ENCODE data around the gene CEP97.
A peak's percentile ranks its signal among the peaks of the same experiment; 100 is the strongest.

The CEP97 gene

GRCh38 chr3:101803173-101803782, 78.9 kb downstream of the CEP97 start:
- Histone ChIP-seq H3K9me3 (ENCODE audit: insufficient read depth, low read length, severe bottlenecking) (no peaks in the 10 kb centered on the region), H3K4me3 (ENCODE audit: low read depth in 1 of 2, low read length in 2 of 2) (no peak overlapping the region), H3K79me2 (ENCODE audit: insufficient read depth, low read length) (0 out of 2 replicates have a peak, but pooled peaks cover 4% of the 10 kb centered on the region), H3K27ac (ENCODE audit: low read length) (no peak overlapping the region), H3K27me3 (ENCODE audit: insufficient read depth, low read length, poor library complexity) (no peaks in the 10 kb centered on the region), H3K36me3 (ENCODE audit: insufficient read depth, low read length) (peaks cover 34% of the 10 kb centered on the region), H3K4me2 (ENCODE audit: insufficient read depth, low read length) (no peak overlapping the region), H4K20me1 (ENCODE audit: insufficient read depth, low read length) (0 out of 2 replicates have a peak, but pooled peaks cover 2% of the 10 kb centered on the region), H3K9ac (ENCODE audit: low read depth, low read length) (no peak overlapping the region), H3K4me1 (ENCODE audit: insufficient read depth, low read length) (no peaks in the 10 kb centered on the region), H2AFZ (ENCODE audit: low read depth, low read length) (no peak overlapping the region)
- peak; percentile 100 for ATAC-seq (ENCODE audit: insufficient read depth, low read depth)
- TF ChIP-seq EZH2 (IDR thresholded peaks at IDR 0.05; ENCODE audit: borderline replicate concordance, low read depth, low read length, severe bottlenecking): no peak
- TF ChIP-seq, protein P1, sequence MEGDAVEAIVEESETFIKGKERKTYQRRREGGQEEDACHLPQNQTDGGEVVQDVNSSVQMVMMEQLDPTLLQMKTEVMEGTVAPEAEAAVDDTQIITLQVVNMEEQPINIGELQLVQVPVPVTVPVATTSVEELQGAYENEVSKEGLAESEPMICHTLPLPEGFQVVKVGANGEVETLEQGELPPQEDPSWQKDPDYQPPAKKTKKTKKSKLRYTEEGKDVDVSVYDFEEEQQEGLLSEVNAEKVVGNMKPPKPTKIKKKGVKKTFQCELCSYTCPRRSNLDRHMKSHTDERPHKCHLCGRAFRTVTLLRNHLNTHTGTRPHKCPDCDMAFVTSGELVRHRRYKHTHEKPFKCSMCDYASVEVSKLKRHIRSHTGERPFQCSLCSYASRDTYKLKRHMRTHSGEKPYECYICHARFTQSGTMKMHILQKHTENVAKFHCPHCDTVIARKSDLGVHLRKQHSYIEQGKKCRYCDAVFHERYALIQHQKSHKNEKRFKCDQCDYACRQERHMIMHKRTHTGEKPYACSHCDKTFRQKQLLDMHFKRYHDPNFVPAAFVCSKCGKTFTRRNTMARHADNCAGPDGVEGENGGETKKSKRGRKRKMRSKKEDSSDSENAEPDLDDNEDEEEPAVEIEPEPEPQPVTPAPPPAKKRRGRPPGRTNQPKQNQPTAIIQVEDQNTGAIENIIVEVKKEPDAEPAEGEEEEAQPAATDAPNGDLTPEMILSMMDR (IDR thresholded peaks at IDR 0.05; ENCODE audit: borderline replicate concordance, extremely low read depth, low read length, poor library complexity, severe bottlenecking): peak; percentile 93
- DNase-seq: peak; percentile 46

- Histone ChIP-seq H3K4me1 (ENCODE audit: insufficient read depth, low read length) (peaks cover 2% of the 10 kb centered on the region), H3K36me3 (ENCODE audit: insufficient read depth, low read length) (peaks cover 37% of the 10 kb centered on the region), H3K4me3 (ENCODE audit: low read depth in 1 of 2, low read length in 2 of 2) (no peak overlapping the region), H3K9ac (ENCODE audit: low read depth, low read length) (no peak overlapping the region), H3K9me3 (ENCODE audit: insufficient read depth, low read length, severe bottlenecking) (no peaks in the 10 kb centered on the region), H3K4me2 (ENCODE audit: insufficient read depth, low read length) (no peak overlapping the region), H2AFZ (ENCODE audit: low read depth, low read length) (no peak overlapping the region), H3K27ac (ENCODE audit: low read length) (no peak overlapping the region), H3K79me2 (ENCODE audit: insufficient read depth, low read length) (0 out of 2 replicates have a peak, but pooled peaks cover 4% of the 10 kb centered on the region), H4K20me1 (ENCODE audit: insufficient read depth, low read length) (0 out of 2 replicates have a peak, but pooled peaks cover 5% of the 10 kb centered on the region), H3K27me3 (ENCODE audit: insufficient read depth, low read length, poor library complexity) (no peaks in the 10 kb centered on the region)
- no peak for TF ChIP-seq EZH2 (IDR thresholded peaks at IDR 0.05; ENCODE audit: borderline replicate concordance, low read depth, low read length, severe bottlenecking)
- TF ChIP-seq, protein P1 (IDR thresholded peaks at IDR 0.05; ENCODE audit: borderline replicate concordance, extremely low read depth, low read length, poor library complexity, severe bottlenecking): no peak
- DNase-seq: no peak
- no peak for ATAC-seq (ENCODE audit: insufficient read depth, low read depth)
Observed at GRCh38 chr3:101803939-101804338, 79.5 kb downstream of the CEP97 start.

DNA sequence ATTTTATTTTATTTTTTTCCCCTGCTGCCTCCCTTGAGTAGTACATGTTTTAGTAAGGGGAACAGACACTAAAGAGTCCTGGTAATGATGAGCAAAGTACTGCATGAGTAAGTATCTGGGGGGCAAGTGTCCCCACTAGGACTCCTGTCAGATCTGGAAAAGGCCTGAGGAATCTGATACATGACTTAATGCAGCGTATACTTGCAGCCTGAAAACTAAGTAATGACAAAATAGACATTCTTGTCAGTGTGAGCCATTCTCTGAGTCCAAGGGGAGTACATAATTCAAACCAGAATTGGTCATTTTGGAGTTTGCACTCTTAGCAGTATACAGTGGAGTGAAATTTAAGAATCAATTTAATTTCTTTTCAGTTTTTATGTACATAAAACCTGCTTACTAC, 82.1 kb downstream of the CEP97 start:
- Histone ChIP-seq H3K4me3 (ENCODE audit: low read depth in 1 of 2, low read length in 2 of 2) (no peak overlapping the region), H3K36me3 (ENCODE audit: insufficient read depth, low read length) (peaks cover 28% of the 10 kb centered on the region), H4K20me1 (ENCODE audit: insufficient read depth, low read length) (0 out of 2 replicates have a peak, but pooled peaks cover 5% of the 10 kb centered on the region), H3K4me1 (ENCODE audit: insufficient read depth, low read length) (peaks cover 24% of the 10 kb centered on the region), H3K9me3 (ENCODE audit: insufficient read depth, low read length, severe bottlenecking) (no peaks in the 10 kb centered on the region), H3K27me3 (ENCODE audit: insufficient read depth, low read length, poor library complexity) (no peaks in the 10 kb centered on the region), H3K4me2 (ENCODE audit: insufficient read depth, low read length) (no peak overlapping the region), H3K9ac (ENCODE audit: low read depth, low read length) (no peak overlapping the region), H3K27ac (ENCODE audit: low read length) (no peak overlapping the region), H2AFZ (ENCODE audit: low read depth, low read length) (no peak overlapping the region), H3K79me2 (ENCODE audit: insufficient read depth, low read length) (0 out of 2 replicates have a peak, but pooled peaks cover 4% of the 10 kb centered on the region)
- TF ChIP-seq, protein P1 (IDR thresholded peaks at IDR 0.05; ENCODE audit: borderline replicate concordance, extremely low read depth, low read length, poor library complexity, severe bottlenecking): no peak
- no peak for TF ChIP-seq EZH2 (IDR thresholded peaks at IDR 0.05; ENCODE audit: borderline replicate concordance, low read depth, low read length, severe bottlenecking)
- DNase-seq: no peak
- no peak for ATAC-seq (ENCODE audit: insufficient read depth, low read depth)

Measured in DND-41 (cell line).